K562 (cell line): ENCODE measurements around the gene AKAIN1. TPM values are rescaled to one million over a fixed set of nuclear protein-coding genes. Genes with fewer than 3 reads are reported as not detected.

ENCODE experiments used
- ATAC-seq: fragments of 200-7000 bp; cut with Tn5 transposase; 3 replicates; pipeline ENCODE4 v1.9.1; 2020; ENCODE audit warnings: moderate library complexity
- BruUV-seq: library from RNA; stranded (reverse); fragments of 400-500 nt; replicated peaks from 2 replicates; lab custom pipeline; 2021; lab: Mats Ljungman, UMichigan
- CTCF ChIA-PET: fragments of 300-600 bp; formaldehyde crosslinking; extraction: SDS; loops from one replicate; lab custom pipeline; 2021; ENCODE audit warnings: low intra/inter-chr PET ratio; lab: Yijun Ruan, JAX
- POLR2A ChIA-PET: fragments of 300-600, 350-650 bp; sonication (Branson Sonifier 250); formaldehyde crosslinking; extraction: SDS; loops from one replicate; lab custom pipeline; 2021; ENCODE audit warnings: antibody characterized with exemption, inconsistent platforms; lab: Yijun Ruan, JAX
- DNase-seq, 4 experiments: peaks; one replicate each; pipeline versions ENCODE4 v3.0.0 to v3.0.0-alpha.2; 2011 to 2018; ENCODE audit warnings: low spot score in 3 of 4, mixed read lengths in 3 of 4; ENCODE audit errors: extremely low read depth in 1 of 4
- FAIRE-seq: peaks from 2 replicates; lab custom pipeline; 2011; peaks lifted over from hg19 to GRCh38; lab: Jason Lieb, UNC
- H2AFZ ChIP-seq: 2 replicates; pipeline ENCODE4 v1.6.0; 2011; ENCODE audit warnings: low read depth, low read length, control low read depth, inconsistent platforms
- H3K27ac ChIP-seq: fragments of 200-600 bp; 3 replicates; pipeline ENCODE4 v1.8.0; 2011; ENCODE audit warnings: low read depth, mild to moderate bottlenecking, control low read depth, inconsistent platforms, low read length, moderate library complexity, mixed read lengths; ENCODE audit errors: extremely low read depth
- H3K27me3 ChIP-seq, 2 experiments: fragments of 300-600 bp in 1 of 2; 2 replicates in 1 of 2; 3 replicates in 1 of 2; pipeline versions ENCODE4 v1.6.0 to v1.8.0; 2011; ENCODE audit warnings: inconsistent platforms in 2 of 2, low read length in 2 of 2, mild to moderate bottlenecking in 1 of 2, mixed read lengths in 1 of 2, moderate library complexity in 1 of 2; ENCODE audit not compliant: control insufficient read depth in 2 of 2, insufficient read depth in 2 of 2
- H3K36me3 ChIP-seq: fragments of 300-600 bp; 3 replicates; pipeline ENCODE4 v1.8.0; 2011; ENCODE audit warnings: mild to moderate bottlenecking, low read length, inconsistent platforms; ENCODE audit not compliant: control insufficient read depth, insufficient read depth
- H3K4me1 ChIP-seq, 2 experiments: fragments of 200-600 bp in 1 of 2; replicated peaks in 1 of 2; 2 replicates in 1 of 2; 3 replicates in 1 of 2; pipeline versions ENCODE4 v1.5.1 to v1.8.0; 2011; ENCODE audit warnings: inconsistent platforms in 2 of 2, low read length in 2 of 2, mild to moderate bottlenecking in 1 of 2, mixed read lengths in 1 of 2, moderate library complexity in 1 of 2; ENCODE audit not compliant: control insufficient read depth in 2 of 2, insufficient read depth in 2 of 2
- H3K4me2 ChIP-seq: 2 replicates; pipeline ENCODE4 v1.6.1; 2011; ENCODE audit warnings: low read length, control low read depth, inconsistent platforms, mixed read lengths; ENCODE audit not compliant: insufficient read depth
- H3K4me3 ChIP-seq: fragments of 200-600 bp; sonication (generic), shearing (Covaris generic); 2 replicates; pipeline ENCODE4 v1.5.1; 2016; ENCODE audit warnings: control low read depth, inconsistent platforms
- H3K79me2 ChIP-seq: fragments of 200-600 bp; 3 replicates; pipeline ENCODE4 v1.8.0; 2011; ENCODE audit warnings: low read length, inconsistent platforms; ENCODE audit not compliant: control insufficient read depth, insufficient read depth
- H3K9ac ChIP-seq, 2 experiments: 2 replicates each; pipeline versions ENCODE4 v1.6.0 to v1.6.1; 2011; ENCODE audit warnings: low read depth in 2 of 2, low read length in 2 of 2, control low read depth in 1 of 2, inconsistent platforms in 1 of 2, mild to moderate bottlenecking in 1 of 2, mixed read lengths in 1 of 2; ENCODE audit not compliant: insufficient read depth in 1 of 2
- H3K9me1 ChIP-seq: one replicate; pipeline ENCODE4 v1.6.0; 2011; ENCODE audit warnings: inconsistent platforms, mild to moderate bottlenecking, low read length, moderate library complexity; ENCODE audit not compliant: control insufficient read depth, insufficient read depth
- H3K9me3 ChIP-seq: replicated peaks from 2 replicates; pipeline ENCODE4 v1.5.1; 2011; ENCODE audit warnings: low read depth, low read length, inconsistent platforms; ENCODE audit not compliant: control insufficient read depth, insufficient read depth
- H4K20me1 ChIP-seq: replicated peaks from 2 replicates; pipeline ENCODE4 v1.6.1; 2011; ENCODE audit warnings: low read length, inconsistent platforms, mixed read lengths; ENCODE audit not compliant: control insufficient read depth, insufficient read depth
- ATF3 ChIP-seq, 2 experiments: fragments of 450-650 bp in 1 of 2; sonication (generic) in 1 of 2; formaldehyde crosslinking in 1 of 2; IDR thresholded peaks in 1 of 2; conservative IDR thresholded peaks in 1 of 2; 2 replicates each; pipeline versions ENCODE4 v1.6.1 to v1.8.1; 2016 to 2023; ENCODE audit warnings: mild to moderate bottlenecking in 2 of 2, moderate library complexity in 2 of 2, inconsistent platforms in 1 of 2, missing genetic modification reagents in 1 of 2
- CBFA2T2 ChIP-seq: fragments of 450-650 bp; conservative IDR thresholded peaks from 2 replicates; pipeline ENCODE4 v1.6.1; 2017; ENCODE audit warnings: mild to moderate bottlenecking
- CXXC5 ChIP-seq: fragments of 250-450 bp; sonication (Bioruptor Pico); IDR thresholded peaks from 2 replicates; pipeline ENCODE4 v1.8.0; 2022; ENCODE audit warnings: inconsistent platforms, mild to moderate bottlenecking, moderate library complexity
- ETV5 ChIP-seq: sonication (generic); formaldehyde crosslinking; IDR thresholded peaks from 2 replicates; pipeline ENCODE4 v1.4.0; 2020; ENCODE audit warnings: low read depth, mild to moderate bottlenecking, missing genetic modification reagents
- HMG20B ChIP-seq: fragments of 250-450 bp; sonication (Bioruptor Pico); IDR thresholded peaks from 2 replicates; pipeline ENCODE4 v1.5.0; 2021; ENCODE audit warnings: mild to moderate bottlenecking
- HNRNPL ChIP-seq: fragments of 200-400 bp; formaldehyde crosslinking; IDR thresholded peaks from 2 replicates; pipeline ENCODE4 v1.6.1; 2017; ENCODE audit warnings: low read depth, mild to moderate bottlenecking, low read length
- LEF1 ChIP-seq: fragments of 450-650 bp; IDR thresholded peaks from 2 replicates; pipeline ENCODE4 v1.6.1; 2016; ENCODE audit warnings: mild to moderate bottlenecking
- MCM7 ChIP-seq, 2 experiments: fragments of 450-650 bp; IDR thresholded peaks; 2 replicates each; pipeline ENCODE4 v1.6.1; 2016 to 2018
- NRF1 ChIP-seq, 2 experiments: fragments of 450-650 bp; IDR thresholded peaks in 1 of 2; conservative IDR thresholded peaks in 1 of 2; 2 replicates each; pipeline ENCODE4 v1.6.1; 2014; ENCODE audit warnings: mild to moderate bottlenecking in 2 of 2
- RBM14 ChIP-seq: fragments of 200-400 bp; formaldehyde crosslinking; IDR thresholded peaks from 2 replicates; pipeline ENCODE4 v1.6.1; 2018; ENCODE audit warnings: low read depth, mild to moderate bottlenecking, low read length, moderate library complexity, borderline replicate concordance; ENCODE audit not compliant: insufficient read depth
- RCOR1 ChIP-seq, 2 experiments: IDR thresholded peaks; 2 replicates each; pipeline ENCODE4 v1.6.1; 2012; ENCODE audit warnings: low read depth in 2 of 2, low read length in 2 of 2, borderline replicate concordance in 1 of 2, improper control_type of control experiment in 1 of 2
- SNIP1 ChIP-seq: fragments of 450-650 bp; IDR thresholded peaks from 2 replicates; pipeline ENCODE4 v1.7.1; 2017; ENCODE audit warnings: low read depth, mild to moderate bottlenecking
- ZBTB8A ChIP-seq: fragments of 450-650 bp; IDR thresholded peaks from 2 replicates; pipeline ENCODE4 v1.6.1; 2018; ENCODE audit warnings: mild to moderate bottlenecking, moderate library complexity; ENCODE audit not compliant: partially characterized antibody
- ZNF140 ChIP-seq: fragments of 250-450 bp; sonication (Bioruptor Pico); IDR thresholded peaks from 2 replicates; pipeline ENCODE4 v1.8.0; 2021; ENCODE audit warnings: moderate library complexity, mild to moderate bottlenecking, inconsistent platforms
- ZNF280B ChIP-seq: fragments of 250-450 bp; sonication (Bioruptor Pico); IDR thresholded peaks from 2 replicates; pipeline ENCODE4 v1.5.1; 2021; ENCODE audit warnings: mild to moderate bottlenecking
- ZNF592 ChIP-seq: fragments of 450-650 bp; IDR thresholded peaks from 2 replicates; pipeline ENCODE4 v1.6.1; 2017; ENCODE audit warnings: antibody characterized with exemption, mild to moderate bottlenecking
- WGBS: fragments of 100-300 bp; shearing (Covaris generic); methylation state at CpG from one replicate; pipeline ENCODE4 v1.1.6; 2016; ENCODE audit warnings: low coverage, mixed read lengths; ENCODE audit not compliant: insufficient coverage; ENCODE audit errors: missing lambda C conversion rate; 5-methylcytosine and 5-hydroxymethylcytosine counted together
- in situ Hi-C: fragments of 300-500 bp; cut with MboI; formaldehyde crosslinking; loops from 4 replicates; pipeline ENCODE4 v1.15.0; 2018; ENCODE audit warnings: inconsistent platforms, mixed read lengths
- intact Hi-C: fragments of 100-400 bp; cut with micrococcal nuclease; formaldehyde crosslinking; loops from 2 replicates; pipeline ENCODE4 v1.14.2; 2022
- polyA plus RNA-seq, 8 experiments: library from polyadenylated mRNA; depleted of rRNA in 4 of 8; stranded (reverse) in 5 of 8; unstranded in 3 of 8; fragments of >200 nt; fragmentation: Nextera tagmentation in 2 of 8; fragmentation: Illumina TruSeq in 1 of 8; extraction: Ambion mirVana in 2 of 8; extraction: Trizol in 1 of 8; gene quantifications; 2 replicates each; pipeline versions ENCODE4 v1.2.1 to v1.2.3, GENCODE V29; 2011 to 2014; ENCODE audit warnings: inconsistent platforms in 1 of 8, missing spikeins in 1 of 8
- total RNA-seq, 7 experiments: library from RNA; depleted of rRNA in 6 of 7; stranded (reverse); fragments of >200 nt in 6 of 7; fragmentation: Illumina TruSeq in 2 of 7; extraction: Trizol in 2 of 7; gene quantifications; 2 replicates each; pipeline versions ENCODE4 v1.2.1 to v1.2.3, GENCODE V29; 2011 to 2021; ENCODE audit warnings: low replicate concordance in 1 of 7

Gene AKAIN1
- total and polyA plus RNA-seq, 9 of the 15 experiments (the other 6 are each of a cell fraction or from before 2014, with no cell fraction given), result not detected

- BruUV-seq, result no TSS peak
- no peak overlapping the region for H3K27ac ChIP-seq
- in situ Hi-C loops, result no loop called here
- H3K4me1 ChIP-seq, result no peaks in the 10 kb centered on the region
- no peaks in the 10 kb centered on the region for H3K36me3 ChIP-seq
- H3K9me3 ChIP-seq, result no peaks in the 10 kb centered on the region
- FAIRE-seq (no peak), ATAC-seq (no peak), DNase-seq (no peak)
- no peak overlapping the region for H3K4me2 ChIP-seq
- CTCF ChIA-PET, result no interaction called here
- POLR2A ChIA-PET, result no interaction called here
- no peaks in the 10 kb centered on the region for H3K27me3 ChIP-seq
- no peaks in the 10 kb centered on the region for H3K9me1 ChIP-seq
- 0% methylated on average over 4 of the region's 4 CpGs for WGBS
- H3K79me2 ChIP-seq, result no peaks in the 10 kb centered on the region
- H3K9ac ChIP-seq, result no peak overlapping the region
- H2AFZ ChIP-seq, result no peak overlapping the region
- no peak overlapping the region for H3K4me3 ChIP-seq
- H4K20me1 ChIP-seq, result no peaks in the 10 kb centered on the region
- intact Hi-C loops, result no loop called here
- TF ChIP-seq ZNF592 (no peak), CBFA2T2 (no peak), SNIP1 (no peak), ZNF140 (CRISPR knock-in tag) (no peak), ETV5 (CRISPR knock-in tag) (no peak), LEF1 (no peak), ZBTB8A (no peak), HNRNPL (no peak), RCOR1 (IDR thresholded peaks at IDR 0.05; ENCODE audit: borderline replicate concordance in 1 of 2, low read depth in 2 of 2, low read length in 2 of 2) (no peak), CXXC5 (CRISPR knock-in tag) (no peak), ZNF280B (CRISPR knock-in tag) (no peak), NRF1 (conservative IDR thresholded peaks at IDR 0.05 in 1 of 2, IDR thresholded peaks at IDR 0.05 in 1 of 2) (no peak), MCM7 (IDR thresholded peaks at IDR 0.05) (no peak), RBM14 (no peak), HMG20B (CRISPR knock-in tag) (no peak), ATF3 (IDR thresholded peaks at IDR 0.05) (no peak), ATF3 (CRISPR knock-in tag; conservative IDR thresholded peaks at IDR 0.05) (no peak)
Observed at GRCh38 chr18:5207471-5208150, 10.6 kb upstream of the AKAIN1 start.
